H9 (cell line): Measurements from ENCODE around the gene OTUB2. TPM values are rescaled to one million over a fixed set of nuclear protein-coding genes. Genes with fewer than 3 reads are reported as not detected.

Experiments
- DNase-seq: peaks from one replicate; pipeline ENCODE4 v3.0.0-alpha.2; 2017
- H2AFZ ChIP-seq: one replicate; pipeline ENCODE4 v1.6.1; 2013; ENCODE audit warnings: mild to moderate bottlenecking, low read length, control low read depth, moderate library complexity
- H2AK5ac ChIP-seq: 2 replicates; pipeline ENCODE4 v1.6.1; 2013; ENCODE audit warnings: low read length, control low read depth, mixed read lengths; ENCODE audit not compliant: insufficient read length
- H2BK120ac ChIP-seq: one replicate; pipeline ENCODE4 v1.6.1; 2013; ENCODE audit warnings: low read depth, mild to moderate bottlenecking, low read length, control low read depth, inconsistent platforms; ENCODE audit not compliant: poor library complexity, severe bottlenecking
- H2BK12ac ChIP-seq: 2 replicates; pipeline ENCODE4 v1.6.1; 2013; ENCODE audit warnings: low read length, control low read depth, mixed read lengths, low read depth; ENCODE audit not compliant: insufficient read length
- H2BK15ac ChIP-seq: 2 replicates; pipeline ENCODE4 v1.6.1; 2013; ENCODE audit warnings: low read depth, low read length, control low read depth
- H2BK20ac ChIP-seq: one replicate; pipeline ENCODE4 v1.6.1; 2013; ENCODE audit warnings: low read depth, mild to moderate bottlenecking, low read length, control low read depth, inconsistent platforms; ENCODE audit not compliant: poor library complexity, severe bottlenecking
- H2BK5ac ChIP-seq: 2 replicates; pipeline ENCODE4 v1.6.1; 2013; ENCODE audit warnings: low read length, control low read depth, mixed read lengths; ENCODE audit not compliant: insufficient read length
- H3K14ac ChIP-seq: 2 replicates; pipeline ENCODE4 v1.6.1; 2013; ENCODE audit warnings: low read length, control low read depth; ENCODE audit not compliant: insufficient read depth
- H3K18ac ChIP-seq: 2 replicates; pipeline ENCODE4 v1.6.1; 2013; ENCODE audit warnings: low read depth, mild to moderate bottlenecking, mixed read lengths, low read length, control low read depth; ENCODE audit not compliant: insufficient read length
- H3K23ac ChIP-seq: 2 replicates; pipeline ENCODE4 v1.6.1; 2013; ENCODE audit warnings: low read length, control low read depth, mixed read lengths, low read depth; ENCODE audit not compliant: insufficient read length
- H3K23me2 ChIP-seq: 2 replicates; pipeline ENCODE4 v1.6.1; 2013; ENCODE audit warnings: low read depth, mild to moderate bottlenecking, mixed read lengths, low read length, control low read depth; ENCODE audit not compliant: insufficient read length, poor library complexity, severe bottlenecking
- H3K27ac ChIP-seq: 2 replicates; pipeline ENCODE4 v1.5.1; 2013; ENCODE audit warnings: low read length, control low read depth, mixed read lengths, low read depth; ENCODE audit not compliant: insufficient read length
- H3K27me3 ChIP-seq: 2 replicates; pipeline ENCODE4 v1.6.1; 2013; ENCODE audit warnings: low read length, control low read depth, inconsistent platforms; ENCODE audit not compliant: insufficient read depth
- H3K4ac ChIP-seq: 2 replicates; pipeline ENCODE4 v1.6.1; 2013; ENCODE audit warnings: low read depth, mild to moderate bottlenecking, control low read depth, inconsistent platforms, low read length, moderate library complexity
- H3K4me1 ChIP-seq: 2 replicates; pipeline ENCODE4 v1.6.1; 2013; ENCODE audit warnings: low read length, control low read depth, inconsistent platforms; ENCODE audit not compliant: insufficient read depth
- H3K4me2 ChIP-seq: 2 replicates; pipeline ENCODE4 v1.6.1; 2013; ENCODE audit warnings: low read length, control low read depth, mixed read lengths; ENCODE audit not compliant: insufficient read length, insufficient read depth
- H3K56ac ChIP-seq: 2 replicates; pipeline ENCODE4 v1.6.1; 2013; ENCODE audit warnings: low read depth, mild to moderate bottlenecking, mixed read lengths, low read length, control low read depth; ENCODE audit not compliant: insufficient read length
- H3K79me1 ChIP-seq: 2 replicates; pipeline ENCODE4 v1.6.1; 2013; ENCODE audit warnings: low read depth, mild to moderate bottlenecking, moderate library complexity, low read length, control low read depth, inconsistent platforms; ENCODE audit not compliant: insufficient read depth, poor library complexity, severe bottlenecking
- H3K79me2 ChIP-seq: 2 replicates; pipeline ENCODE4 v1.6.1; 2013; ENCODE audit warnings: low read length, control low read depth, inconsistent platforms; ENCODE audit not compliant: insufficient read depth
- H3K9ac ChIP-seq: 2 replicates; pipeline ENCODE4 v1.6.1; 2013; ENCODE audit warnings: low read length, control low read depth, mixed read lengths; ENCODE audit not compliant: insufficient read length; ENCODE audit errors: extremely low read depth
- H3K9me3 ChIP-seq: one replicate; pipeline ENCODE4 v1.6.1; 2013; ENCODE audit warnings: low read depth, low read length, inconsistent platforms; ENCODE audit not compliant: control insufficient read depth
- H3T11ph ChIP-seq: one replicate; pipeline ENCODE4 v1.6.1; 2013; ENCODE audit warnings: mild to moderate bottlenecking, low read length, control low read depth, inconsistent platforms
- H4K20me1 ChIP-seq: one replicate; pipeline ENCODE4 v1.6.1; 2013; ENCODE audit not compliant: control insufficient read depth, insufficient read length, insufficient read depth
- H4K5ac ChIP-seq: 2 replicates; pipeline ENCODE4 v1.6.1; 2013; ENCODE audit warnings: low read depth, mild to moderate bottlenecking, mixed read lengths, low read length, control low read depth; ENCODE audit not compliant: insufficient read length
- H4K8ac ChIP-seq: replicated peaks from 2 replicates; pipeline ENCODE4 v1.6.1; 2013; ENCODE audit warnings: low read length, control low read depth, mixed read lengths, low read depth; ENCODE audit not compliant: insufficient read length
- H4K91ac ChIP-seq: 2 replicates; pipeline ENCODE4 v1.6.1; 2013; ENCODE audit warnings: low read depth, mild to moderate bottlenecking, moderate library complexity, mixed read lengths, low read length, control low read depth; ENCODE audit not compliant: insufficient read length
- H3K27ac Mint-ChIP-seq, 3 experiments: 2 replicates in 2 of 3; 3 replicates in 1 of 3; pipeline ENCODE4 v1.8.0; 2020 to 2021; ENCODE audit warnings: mixed read lengths in 3 of 3, mild to moderate bottlenecking in 1 of 3, moderate library complexity in 1 of 3
- H3K27me3 Mint-ChIP-seq: 2 replicates; pipeline ENCODE4 v1.8.0; 2021; ENCODE audit warnings: low read depth, mild to moderate bottlenecking, moderate library complexity, mixed read lengths
- H3K36me3 Mint-ChIP-seq, 3 experiments: 2 replicates in 2 of 3; 3 replicates in 1 of 3; pipeline ENCODE4 v1.8.0; 2020 to 2021; ENCODE audit warnings: low read depth in 3 of 3, mixed read lengths in 3 of 3; ENCODE audit not compliant: insufficient read depth in 1 of 3
- H3K4me1 Mint-ChIP-seq, 2 experiments: 2 replicates each; pipeline ENCODE4 v1.8.0; 2020; ENCODE audit warnings: mixed read lengths in 2 of 2
- H3K4me3 Mint-ChIP-seq, 2 experiments: 2 replicates in 1 of 2; 3 replicates in 1 of 2; pipeline ENCODE4 v1.8.0; 2020 to 2021; ENCODE audit warnings: mild to moderate bottlenecking in 2 of 2, mixed read lengths in 2 of 2, moderate library complexity in 1 of 2
- H3K9me3 Mint-ChIP-seq, 2 experiments: 2 replicates in 1 of 2; 3 replicates in 1 of 2; pipeline ENCODE4 v1.8.0; 2020; ENCODE audit warnings: mild to moderate bottlenecking in 2 of 2, mixed read lengths in 2 of 2, moderate library complexity in 1 of 2
- WGBS: extraction: QIAGEN DNeasy Blood & Tissue Kit; methylation state at CpG from one replicate; pipeline ENCODE4 v1.1.7; 2013; ENCODE audit warnings: missing lambda C conversion rate, low lambda C conversion rate, mixed read lengths; ENCODE audit not compliant: insufficient read length; ENCODE audit errors: extremely low coverage; 5-methylcytosine and 5-hydroxymethylcytosine counted together
- total RNA-seq: library from RNA; stranded (reverse); gene quantifications from 2 replicates; pipeline ENCODE4 v1.2.1, GENCODE V29; 2021
- TF ChIP-seq, protein P1 (sequence below): fragments of 200-600 bp; sonication (generic); conservative IDR thresholded peaks from 3 replicates; pipeline ENCODE4 v1.8.0; 2021; ENCODE audit warnings: antibody characterized with exemption, mild to moderate bottlenecking

OTUB2 gene
- total RNA-seq, 1 experiment from 2014 or later: 3.6 TPM

DNA sequence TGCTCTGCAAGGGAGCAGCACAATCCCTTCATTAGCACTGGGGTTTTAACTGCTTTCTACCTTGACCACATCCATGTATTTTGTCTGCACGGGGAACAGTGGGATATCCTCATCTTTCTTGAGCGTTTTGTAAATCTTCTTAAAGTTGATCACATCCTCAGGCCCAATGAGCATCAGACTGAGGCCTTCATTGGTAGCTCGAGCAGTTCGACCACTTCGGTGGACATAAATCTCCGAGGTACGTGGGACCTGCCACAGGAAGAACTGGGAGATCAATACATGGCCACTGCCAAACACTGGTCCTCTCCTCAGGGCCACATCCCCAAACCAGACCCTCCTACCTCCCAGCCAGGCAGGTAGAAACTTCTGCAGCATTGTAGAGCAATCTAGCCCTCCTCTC, 28.8 kb downstream of the OTUB2 start:
- Histone ChIP-seq H4K20me1 (no peaks in the 10 kb centered on the region), H3T11ph (no peak overlapping the region), H2BK12ac (no peak overlapping the region), H3K9me3 (no peaks in the 10 kb centered on the region), H2AFZ (no peak overlapping the region), H3K4me1 (no peaks in the 10 kb centered on the region; the same call in 1 of the 2 replicates), H3K23me2 (no peaks in the 10 kb centered on the region), H4K8ac (no peak overlapping the region), H2BK120ac (no peak overlapping the region), H2AK5ac (no peak overlapping the region), H4K5ac (no peak overlapping the region), H3K4ac (no peak overlapping the region), H2BK5ac (no peak overlapping the region), H4K91ac (no peak overlapping the region), H3K79me2 (no peaks in the 10 kb centered on the region), H3K27me3 (no peaks in the 10 kb centered on the region), H3K14ac (no peak overlapping the region), H3K4me2 (no peak overlapping the region), H2BK20ac (no peak overlapping the region), H3K9ac (no peak overlapping the region), H2BK15ac (no peak overlapping the region), H3K79me1 (no peaks in the 10 kb centered on the region), H3K27ac (no peak overlapping the region), H3K56ac (no peak overlapping the region), H3K23ac (no peak overlapping the region), H3K18ac (no peak overlapping the region)
- Mint-ChIP-seq H3K36me3 (peaks cover 49 to 94% (median 85%) of the 10 kb centered on the region in 3 experiments; a peak in 6 of 7 replicates), H3K27me3 (no peaks in the 10 kb centered on the region), H3K9me3 (no peaks in the 10 kb centered on the region), H3K27ac (0 out of 7 replicates have a peak overlapping the region, but pooled peaks of 1 of the 3 experiments have one; percentile 71), H3K4me3 (no peak overlapping the region), H3K4me1 (peaks cover 15 to 18% of the 10 kb centered on the region in 2 experiments)
- TF ChIP-seq, protein P1, sequence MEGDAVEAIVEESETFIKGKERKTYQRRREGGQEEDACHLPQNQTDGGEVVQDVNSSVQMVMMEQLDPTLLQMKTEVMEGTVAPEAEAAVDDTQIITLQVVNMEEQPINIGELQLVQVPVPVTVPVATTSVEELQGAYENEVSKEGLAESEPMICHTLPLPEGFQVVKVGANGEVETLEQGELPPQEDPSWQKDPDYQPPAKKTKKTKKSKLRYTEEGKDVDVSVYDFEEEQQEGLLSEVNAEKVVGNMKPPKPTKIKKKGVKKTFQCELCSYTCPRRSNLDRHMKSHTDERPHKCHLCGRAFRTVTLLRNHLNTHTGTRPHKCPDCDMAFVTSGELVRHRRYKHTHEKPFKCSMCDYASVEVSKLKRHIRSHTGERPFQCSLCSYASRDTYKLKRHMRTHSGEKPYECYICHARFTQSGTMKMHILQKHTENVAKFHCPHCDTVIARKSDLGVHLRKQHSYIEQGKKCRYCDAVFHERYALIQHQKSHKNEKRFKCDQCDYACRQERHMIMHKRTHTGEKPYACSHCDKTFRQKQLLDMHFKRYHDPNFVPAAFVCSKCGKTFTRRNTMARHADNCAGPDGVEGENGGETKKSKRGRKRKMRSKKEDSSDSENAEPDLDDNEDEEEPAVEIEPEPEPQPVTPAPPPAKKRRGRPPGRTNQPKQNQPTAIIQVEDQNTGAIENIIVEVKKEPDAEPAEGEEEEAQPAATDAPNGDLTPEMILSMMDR: no peak
- DNase-seq: no peak
- WGBS: no CpG with 5 or more reads among the region's 7 CpGs
